ENCODE results near the gene TMEM26. TPM values are rescaled to one million over a fixed set of nuclear protein-coding genes. Genes with fewer than 3 reads are reported as not detected.

TMEM26 gene
- total RNA-seq, 2 experiments from 2014 or later, result not detected

DNA sequence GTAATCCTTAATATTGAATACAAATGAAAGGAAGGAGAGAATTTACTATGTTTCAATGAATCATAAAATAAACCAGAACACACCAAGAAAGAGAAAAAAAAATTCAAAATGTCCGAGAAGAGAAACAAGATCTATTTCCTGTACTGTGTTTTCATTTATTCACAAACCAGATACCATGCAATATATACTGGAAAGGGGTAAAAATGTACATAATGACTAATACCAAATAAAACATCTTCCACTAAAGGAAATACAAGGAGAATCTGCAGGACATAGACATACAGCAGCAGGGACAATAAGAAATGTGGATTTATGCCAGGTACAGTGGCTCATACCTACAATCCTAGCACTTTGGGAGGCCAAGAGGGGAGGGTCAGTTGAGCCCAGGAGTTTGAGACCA is 24.3 kb upstream of the TMEM26 start:
- H3K9me3 Mint-ChIP-seq, result no peaks in the 10 kb centered on the region
- ATAC-seq, result no peak
- TF ChIP-seq, protein P1, sequence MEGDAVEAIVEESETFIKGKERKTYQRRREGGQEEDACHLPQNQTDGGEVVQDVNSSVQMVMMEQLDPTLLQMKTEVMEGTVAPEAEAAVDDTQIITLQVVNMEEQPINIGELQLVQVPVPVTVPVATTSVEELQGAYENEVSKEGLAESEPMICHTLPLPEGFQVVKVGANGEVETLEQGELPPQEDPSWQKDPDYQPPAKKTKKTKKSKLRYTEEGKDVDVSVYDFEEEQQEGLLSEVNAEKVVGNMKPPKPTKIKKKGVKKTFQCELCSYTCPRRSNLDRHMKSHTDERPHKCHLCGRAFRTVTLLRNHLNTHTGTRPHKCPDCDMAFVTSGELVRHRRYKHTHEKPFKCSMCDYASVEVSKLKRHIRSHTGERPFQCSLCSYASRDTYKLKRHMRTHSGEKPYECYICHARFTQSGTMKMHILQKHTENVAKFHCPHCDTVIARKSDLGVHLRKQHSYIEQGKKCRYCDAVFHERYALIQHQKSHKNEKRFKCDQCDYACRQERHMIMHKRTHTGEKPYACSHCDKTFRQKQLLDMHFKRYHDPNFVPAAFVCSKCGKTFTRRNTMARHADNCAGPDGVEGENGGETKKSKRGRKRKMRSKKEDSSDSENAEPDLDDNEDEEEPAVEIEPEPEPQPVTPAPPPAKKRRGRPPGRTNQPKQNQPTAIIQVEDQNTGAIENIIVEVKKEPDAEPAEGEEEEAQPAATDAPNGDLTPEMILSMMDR (IDR thresholded peaks at IDR 0.05), result no peak
- no peak overlapping the region for H3K27ac Mint-ChIP-seq
- CTCF ChIA-PET, result no interaction called here
- no peak overlapping the region for H3K4me3 Mint-ChIP-seq
- POLR2A ChIA-PET, result interaction anchor here (0.8 kb wide), 1 partner anchor 569 kb away, joined by 3 read pairs; no protein-coding TSS in a partner anchor
- no peaks in the 10 kb centered on the region for H3K4me1 Mint-ChIP-seq (ENCODE audit: low read depth)
- intact Hi-C loops (cut with micrococcal nuclease), result no loop called here
- DNase-seq, result no peak
- no peaks in the 10 kb centered on the region for H3K36me3 Mint-ChIP-seq (ENCODE audit: low read depth)
- peaks cover 2% of the 10 kb centered on the region for H3K27me3 Mint-ChIP-seq

DNA sequence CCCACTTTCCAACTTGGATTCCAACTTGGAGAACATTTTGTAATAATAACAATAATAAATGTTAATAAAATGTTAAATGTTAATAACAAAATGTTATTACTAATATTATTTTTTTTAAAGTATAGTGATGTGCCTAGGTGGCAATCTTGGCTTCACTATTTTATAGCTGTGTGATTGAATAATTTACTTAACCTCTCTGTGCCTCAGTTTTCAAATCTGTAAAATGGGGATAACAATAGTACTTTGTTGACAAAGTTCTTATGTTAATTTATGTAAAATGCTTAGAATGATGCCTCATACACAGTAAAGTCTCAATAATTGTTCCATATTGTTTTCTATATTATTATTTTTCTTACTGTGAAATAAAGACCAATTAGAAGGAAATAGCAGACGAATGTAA is 23.3 kb upstream of the TMEM26 start:
- Mint-ChIP-seq H3K4me1 (ENCODE audit: low read depth) (no peaks in the 10 kb centered on the region), H3K27ac (no peak overlapping the region), H3K9me3 (no peaks in the 10 kb centered on the region), H3K4me3 (no peak overlapping the region), H3K36me3 (ENCODE audit: low read depth) (no peaks in the 10 kb centered on the region), H3K27me3 (peaks cover 2% of the 10 kb centered on the region)
- DNase-seq (no peak), ATAC-seq (no peak)
- CTCF ChIA-PET, result no interaction called here
- POLR2A ChIA-PET, result interaction anchor here (0.7 to 0.8 kb wide), 2 partner anchors 42 to 568 kb away, joined by 3 read pairs; no protein-coding TSS in a partner anchor
- TF ChIP-seq, protein P1 (IDR thresholded peaks at IDR 0.05), result no peak
- intact Hi-C loops (cut with micrococcal nuclease), result no loop called here

DNA sequence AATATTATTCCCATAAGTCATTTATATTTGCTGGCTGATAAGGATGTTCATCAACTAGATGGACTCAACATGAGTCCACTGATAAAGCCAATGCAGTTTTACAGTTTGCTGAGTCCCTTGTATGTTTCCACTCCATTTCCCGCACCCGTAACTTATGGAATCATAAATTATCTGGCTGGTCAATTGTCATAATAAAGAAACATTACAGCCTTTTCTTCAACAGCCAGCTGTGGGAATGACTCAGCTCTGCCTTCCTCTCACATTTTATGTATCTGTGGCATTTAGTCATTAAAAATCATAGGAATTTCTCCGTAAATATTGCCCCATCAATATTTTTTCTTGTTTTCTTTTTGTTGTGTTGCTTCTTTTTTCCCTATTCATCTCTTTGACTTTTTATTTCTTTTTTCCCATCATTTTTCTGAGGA is 22.3 kb upstream of the TMEM26 start:
- intact Hi-C loops (cut with micrococcal nuclease), result no loop called here
- H3K36me3 Mint-ChIP-seq (ENCODE audit: low read depth), result no peaks in the 10 kb centered on the region
- no peaks in the 10 kb centered on the region for H3K4me1 Mint-ChIP-seq (ENCODE audit: low read depth)
- no peak for DNase-seq
- no peak for ATAC-seq
- TF ChIP-seq, protein P1 (IDR thresholded peaks at IDR 0.05), result no peak
- H3K4me3 Mint-ChIP-seq, result no peak overlapping the region
- ChIA-PET POLR2A (no interaction called here), CTCF (no interaction called here)
- H3K9me3 Mint-ChIP-seq, result no peaks in the 10 kb centered on the region
- H3K27ac Mint-ChIP-seq, result no peak overlapping the region
- peaks cover 2% of the 10 kb centered on the region for H3K27me3 Mint-ChIP-seq

DNA sequence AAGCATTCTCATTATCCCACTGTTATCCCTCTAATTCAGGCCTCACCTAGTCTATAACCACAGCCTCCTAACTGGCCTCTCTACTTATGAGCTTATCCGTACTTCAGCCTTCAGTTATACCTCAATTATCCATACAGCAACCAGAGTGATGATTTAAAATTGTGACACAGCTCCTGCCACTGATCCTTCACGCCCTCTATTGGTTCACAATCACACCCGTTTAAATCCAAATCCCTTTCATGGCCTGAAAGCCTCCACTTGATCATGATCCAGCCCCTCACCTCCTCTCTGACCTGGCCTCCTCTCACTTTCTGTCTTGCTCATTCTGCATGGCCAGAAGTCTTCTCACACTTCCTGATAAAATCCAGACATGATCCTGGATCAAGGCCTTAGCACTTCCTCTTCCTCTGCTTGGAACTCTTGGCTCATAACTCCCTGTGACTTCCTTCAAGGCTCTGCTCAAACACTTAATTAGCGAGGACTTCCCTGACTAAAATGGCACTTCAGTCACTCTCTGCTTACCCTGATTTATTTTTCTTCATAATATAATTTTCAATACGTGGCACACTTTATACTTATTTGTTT is 19.0 kb upstream of the TMEM26 start:
- Mint-ChIP-seq H3K9me3 (no peaks in the 10 kb centered on the region), H3K27ac (no peak overlapping the region), H3K27me3 (peaks cover 1% of the 10 kb centered on the region), H3K4me1 (ENCODE audit: low read depth) (no peaks in the 10 kb centered on the region), H3K4me3 (no peak overlapping the region), H3K36me3 (ENCODE audit: low read depth) (no peaks in the 10 kb centered on the region)
- no peak for ATAC-seq
- TF ChIP-seq, protein P1 (IDR thresholded peaks at IDR 0.05), result no peak
- POLR2A ChIA-PET, result no interaction called here
- CTCF ChIA-PET, result no interaction called here
- no peak for DNase-seq
- intact Hi-C loops (cut with micrococcal nuclease), result no loop called here

DNA sequence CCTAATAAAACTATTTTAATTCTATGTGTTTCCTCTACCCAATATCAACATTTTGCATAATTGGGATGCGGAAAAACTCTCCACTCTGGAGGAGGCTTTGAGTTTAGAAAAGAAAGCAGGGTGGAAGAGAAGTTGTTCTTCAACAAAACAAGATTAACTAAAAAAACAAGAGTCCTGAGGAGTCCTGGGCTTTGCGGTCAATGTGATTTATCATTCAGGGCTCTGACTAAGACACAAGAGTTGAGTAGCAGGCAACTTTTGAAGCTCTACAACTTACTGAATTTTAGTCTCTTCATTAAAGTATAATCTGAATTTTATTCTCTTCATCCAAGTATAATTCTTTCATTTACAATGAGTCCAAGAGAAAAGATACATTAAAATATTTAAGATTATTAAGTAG is 18.3 kb upstream of the TMEM26 start:
- H3K4me1 Mint-ChIP-seq (ENCODE audit: low read depth), result no peaks in the 10 kb centered on the region
- no peak for ATAC-seq

More for the DNA sequence above, 18.3 kb upstream of the TMEM26 start:
- Mint-ChIP-seq H3K36me3 (ENCODE audit: low read depth) (no peaks in the 10 kb centered on the region), H3K27me3 (peaks cover 1% of the 10 kb centered on the region), H3K4me3 (no peak overlapping the region), H3K27ac (no peak overlapping the region), H3K9me3 (no peaks in the 10 kb centered on the region)
- no peak for DNase-seq
- intact Hi-C loops (cut with micrococcal nuclease), result no loop called here
- CTCF ChIA-PET, result no interaction called here
- TF ChIP-seq, protein P1 (IDR thresholded peaks at IDR 0.05), result no peak
- POLR2A ChIA-PET, result no interaction called here

Data from activated CD8-positive, alpha-beta T cell treated with anti-CD3 and anti-CD28 coated beads for 36 hours (primary cell).